Measurements from ENCODE around the gene LMX1B. TPM values are rescaled to one million over a fixed set of nuclear protein-coding genes. Genes with fewer than 3 reads are reported as not detected.
A peak's percentile ranks its signal among the peaks of the same experiment; 100 is the strongest.

LMX1B gene
- total RNA-seq, 1 donor from 2014 or later = 0.14 TPM

- H3K27me3 ChIP-seq = peaks cover 23% of the 10 kb centered on the region
- H3K36me3 ChIP-seq = no peaks in the 10 kb centered on the region
- DNase-seq (no peak), ATAC-seq (no peak)
- no peak for TF ChIP-seq CTCF (IDR thresholded peaks at IDR 0.05)
- no peak overlapping the region for H3K4me3 ChIP-seq
- intact Hi-C loops (cut with DNase I) = no loop called here
- H3K9me3 ChIP-seq = no peaks in the 10 kb centered on the region
- no peak overlapping the region for H3K27ac ChIP-seq
- H3K4me1 ChIP-seq = no peaks in the 10 kb centered on the region
These were observed 27.5 kb upstream of the LMX1B start for GRCh38 chr9:126586236-126586635.

GRCh38 chr9:126587187-126588185, 26.2 kb upstream of the LMX1B start:
- H3K4me1 ChIP-seq = no peaks in the 10 kb centered on the region
- no peaks in the 10 kb centered on the region for H3K36me3 ChIP-seq
- no peak for DNase-seq
- H3K27me3 ChIP-seq = peaks cover 16% of the 10 kb centered on the region
- H3K9me3 ChIP-seq = no peaks in the 10 kb centered on the region
- H3K4me3 ChIP-seq = no peak overlapping the region
- TF ChIP-seq CTCF (IDR thresholded peaks at IDR 0.05) = no peak
- ATAC-seq = peak; percentile 67
- intact Hi-C loops (cut with DNase I) = no loop called here
- no peak overlapping the region for H3K27ac ChIP-seq

- H3K27ac ChIP-seq = no peak overlapping the region
- TF ChIP-seq CTCF (IDR thresholded peaks at IDR 0.05) = no peak
- intact Hi-C loops (cut with DNase I) = no loop called here
These were observed 25.1 kb upstream of the LMX1B start for GRCh38 chr9:126588491-126589168.

GRCh38 chr9:126589349-126589748, 24.4 kb upstream of the LMX1B start:
- H3K4me1 ChIP-seq = no peaks in the 10 kb centered on the region
- intact Hi-C loops (cut with DNase I) = no loop called here
- no peaks in the 10 kb centered on the region for H3K27me3 ChIP-seq
- no peaks in the 10 kb centered on the region for H3K9me3 ChIP-seq
- no peak for TF ChIP-seq CTCF (IDR thresholded peaks at IDR 0.05)
- H3K27ac ChIP-seq = no peak overlapping the region
- ATAC-seq (no peak), DNase-seq (no peak)
- no peak overlapping the region for H3K4me3 ChIP-seq
- no peaks in the 10 kb centered on the region for H3K36me3 ChIP-seq

More at GRCh38 chr9:126588491-126589168, 25.1 kb upstream of the LMX1B start:
- Histone ChIP-seq H3K9me3 (no peaks in the 10 kb centered on the region), H3K27me3 (peaks cover 6% of the 10 kb centered on the region), H3K4me3 (no peak overlapping the region), H3K36me3 (no peaks in the 10 kb centered on the region), H3K4me1 (no peaks in the 10 kb centered on the region)
- ATAC-seq (no peak), DNase-seq (no peak)

- TF ChIP-seq CTCF (IDR thresholded peaks at IDR 0.05) = no peak
- Histone ChIP-seq H3K36me3 (no peaks in the 10 kb centered on the region), H3K27me3 (peaks cover 12% of the 10 kb centered on the region), H3K9me3 (no peaks in the 10 kb centered on the region), H3K4me3 (no peak overlapping the region), H3K4me1 (no peaks in the 10 kb centered on the region), H3K27ac (no peak overlapping the region)
- DNase-seq = no peak
- intact Hi-C loops (cut with DNase I) = no loop called here
- ATAC-seq = no peak
These were observed 22.6 kb upstream of the LMX1B start for GRCh38 chr9:126591083-126591482.

Measured in upper lobe of right lung (tissue), 1 donor.